ENCODE data around the gene MGLL.

Gene MGLL

DNA sequence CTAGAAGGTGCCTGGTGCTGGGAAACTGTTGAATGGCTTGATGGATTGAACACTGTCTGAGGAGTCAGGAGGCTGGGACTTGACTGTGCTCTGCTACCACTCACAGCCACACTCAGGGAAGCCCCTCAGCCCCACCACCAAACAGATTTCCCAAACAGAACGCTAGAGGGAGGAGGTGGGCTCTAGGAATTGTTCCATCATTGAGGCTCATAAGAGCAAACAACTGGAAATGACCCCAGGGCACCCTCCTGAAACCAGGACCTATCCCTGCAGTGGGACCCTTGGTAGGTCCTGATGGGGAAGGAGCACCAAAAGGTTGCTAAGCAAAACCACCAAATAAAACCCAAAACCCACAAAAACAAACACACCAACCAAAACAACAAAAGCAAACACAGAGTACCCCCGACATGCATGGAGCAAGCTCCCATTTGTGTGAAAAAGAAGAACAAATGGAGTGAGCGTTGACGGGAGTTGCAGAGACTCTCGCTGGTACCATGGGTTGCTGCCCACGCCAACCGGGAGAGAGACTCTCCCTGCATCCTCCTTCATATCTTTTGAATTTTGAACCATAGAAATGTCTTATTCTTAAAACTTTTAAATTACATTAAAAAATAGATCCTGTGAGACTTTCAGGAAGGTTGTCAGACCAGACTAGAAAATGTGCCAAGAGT lies 103.9 kb downstream of the MGLL start:
- Histone ChIP-seq H3K9me3 (ENCODE audit: insufficient read depth, low read length, severe bottlenecking) (no peaks in the 10 kb centered on the region), H2AFZ (ENCODE audit: low read depth, low read length) (no peak overlapping the region), H3K4me1 (ENCODE audit: insufficient read depth, low read length) (no peaks in the 10 kb centered on the region), H3K9ac (ENCODE audit: low read depth, low read length) (no peak overlapping the region), H3K36me3 (ENCODE audit: insufficient read depth, low read length) (no peaks in the 10 kb centered on the region), H3K4me2 (ENCODE audit: insufficient read depth, low read length) (no peak overlapping the region), H3K27me3 (ENCODE audit: insufficient read depth, low read length, poor library complexity) (peaks cover 4% of the 10 kb centered on the region), H3K4me3 (ENCODE audit: low read depth in 1 of 2, low read length in 2 of 2) (no peak overlapping the region), H3K27ac (ENCODE audit: low read length) (no peak overlapping the region), H3K79me2 (ENCODE audit: insufficient read depth, low read length) (no peaks in the 10 kb centered on the region), H4K20me1 (ENCODE audit: insufficient read depth, low read length) (no peaks in the 10 kb centered on the region)
- TF ChIP-seq, protein P1, sequence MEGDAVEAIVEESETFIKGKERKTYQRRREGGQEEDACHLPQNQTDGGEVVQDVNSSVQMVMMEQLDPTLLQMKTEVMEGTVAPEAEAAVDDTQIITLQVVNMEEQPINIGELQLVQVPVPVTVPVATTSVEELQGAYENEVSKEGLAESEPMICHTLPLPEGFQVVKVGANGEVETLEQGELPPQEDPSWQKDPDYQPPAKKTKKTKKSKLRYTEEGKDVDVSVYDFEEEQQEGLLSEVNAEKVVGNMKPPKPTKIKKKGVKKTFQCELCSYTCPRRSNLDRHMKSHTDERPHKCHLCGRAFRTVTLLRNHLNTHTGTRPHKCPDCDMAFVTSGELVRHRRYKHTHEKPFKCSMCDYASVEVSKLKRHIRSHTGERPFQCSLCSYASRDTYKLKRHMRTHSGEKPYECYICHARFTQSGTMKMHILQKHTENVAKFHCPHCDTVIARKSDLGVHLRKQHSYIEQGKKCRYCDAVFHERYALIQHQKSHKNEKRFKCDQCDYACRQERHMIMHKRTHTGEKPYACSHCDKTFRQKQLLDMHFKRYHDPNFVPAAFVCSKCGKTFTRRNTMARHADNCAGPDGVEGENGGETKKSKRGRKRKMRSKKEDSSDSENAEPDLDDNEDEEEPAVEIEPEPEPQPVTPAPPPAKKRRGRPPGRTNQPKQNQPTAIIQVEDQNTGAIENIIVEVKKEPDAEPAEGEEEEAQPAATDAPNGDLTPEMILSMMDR (IDR thresholded peaks at IDR 0.05; ENCODE audit: borderline replicate concordance, extremely low read depth, low read length, poor library complexity, severe bottlenecking): no peak
- no peak for TF ChIP-seq EZH2 (IDR thresholded peaks at IDR 0.05; ENCODE audit: borderline replicate concordance, low read depth, low read length, severe bottlenecking)
- DNase-seq (no peak), ATAC-seq (ENCODE audit: insufficient read depth, low read depth) (no peak)

DNA sequence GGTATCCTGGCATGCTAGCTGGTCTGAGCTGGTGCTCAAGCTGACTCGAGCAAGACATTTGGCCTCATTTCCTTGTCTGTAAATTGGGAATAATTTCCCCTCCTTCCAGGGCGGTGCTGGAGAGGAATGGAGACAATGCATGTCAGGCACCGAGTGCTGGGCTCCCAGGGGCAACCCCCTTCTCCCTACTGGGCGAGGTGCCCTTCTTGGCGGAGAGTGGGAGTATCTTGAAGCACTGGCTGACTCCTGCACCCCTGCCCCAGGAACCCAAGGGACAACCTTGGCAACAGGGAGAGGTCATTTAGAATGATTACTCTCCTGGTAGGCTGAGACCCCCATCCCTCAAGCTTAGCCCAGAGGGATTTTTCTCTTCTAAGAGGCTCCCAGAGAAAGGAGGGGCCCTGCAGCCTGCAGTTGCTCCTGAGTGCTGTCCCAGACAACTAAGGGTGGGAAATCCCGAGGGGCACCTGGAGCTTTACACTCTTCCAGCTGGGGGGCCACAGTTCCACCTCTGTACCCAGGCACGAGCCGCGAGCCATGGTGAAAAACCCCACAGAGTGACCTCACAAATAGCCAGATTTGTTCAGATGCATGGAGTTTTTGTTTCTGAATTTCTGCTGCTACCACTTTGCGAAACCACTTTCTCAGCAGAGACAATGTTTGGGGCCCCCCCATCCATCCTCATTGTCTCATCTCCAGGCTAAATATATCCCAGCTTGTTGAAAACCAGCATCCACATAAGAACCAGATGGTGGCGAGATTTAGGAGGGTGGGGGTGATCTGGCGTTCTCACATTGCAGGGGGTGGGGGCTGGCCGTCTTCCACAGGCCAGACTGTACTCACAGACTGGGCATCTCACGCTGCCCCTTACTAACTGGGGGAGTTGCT lies 104.7 kb downstream of the MGLL start:
- no peak overlapping the region for H2AFZ ChIP-seq (ENCODE audit: low read depth, low read length)

DNA sequence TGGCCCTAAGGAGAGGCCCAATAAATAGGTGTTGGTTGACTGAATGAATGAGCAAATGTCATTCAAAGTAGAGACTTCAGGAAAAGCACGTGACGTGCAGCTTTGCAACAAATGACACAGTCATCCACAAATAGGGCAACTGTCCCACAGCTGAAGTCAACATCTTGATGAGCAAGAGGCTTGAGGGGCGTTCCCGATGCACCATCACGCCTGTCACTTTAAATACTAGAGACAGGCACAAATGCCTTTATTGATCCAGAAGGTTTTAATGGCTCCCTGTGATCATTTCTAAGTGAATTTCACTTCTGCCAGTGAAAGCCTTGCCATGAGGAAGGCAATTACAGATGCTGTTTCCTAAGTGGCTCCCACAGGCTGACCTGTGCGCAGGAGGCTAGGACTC lies 105.9 kb downstream of the MGLL start:
- H3K9ac ChIP-seq (ENCODE audit: low read depth, low read length): no peak overlapping the region
- H3K4me2 ChIP-seq (ENCODE audit: insufficient read depth, low read length): no peak overlapping the region
- H2AFZ ChIP-seq (ENCODE audit: low read depth, low read length): no peak overlapping the region
- DNase-seq: no peak
- H3K27me3 ChIP-seq (ENCODE audit: insufficient read depth, low read length, poor library complexity): peaks cover 4% of the 10 kb centered on the region
- no peaks in the 10 kb centered on the region for H3K9me3 ChIP-seq (ENCODE audit: insufficient read depth, low read length, severe bottlenecking)
- H3K4me3 ChIP-seq (ENCODE audit: low read depth in 1 of 2, low read length in 2 of 2): no peak overlapping the region
- H3K27ac ChIP-seq (ENCODE audit: low read length): no peak overlapping the region
- no peaks in the 10 kb centered on the region for H4K20me1 ChIP-seq (ENCODE audit: insufficient read depth, low read length)
- no peaks in the 10 kb centered on the region for H3K36me3 ChIP-seq (ENCODE audit: insufficient read depth, low read length)
- no peak for ATAC-seq (ENCODE audit: insufficient read depth, low read depth)
- no peaks in the 10 kb centered on the region for H3K4me1 ChIP-seq (ENCODE audit: insufficient read depth, low read length)
- H3K79me2 ChIP-seq (ENCODE audit: insufficient read depth, low read length): no peaks in the 10 kb centered on the region
- TF ChIP-seq, protein P1 (IDR thresholded peaks at IDR 0.05; ENCODE audit: borderline replicate concordance, extremely low read depth, low read length, poor library complexity, severe bottlenecking): no peak
- TF ChIP-seq EZH2 (IDR thresholded peaks at IDR 0.05; ENCODE audit: borderline replicate concordance, low read depth, low read length, severe bottlenecking): no peak

More for the DNA sequence above, 104.7 kb downstream of the MGLL start:
- no peak for ATAC-seq (ENCODE audit: insufficient read depth, low read depth)
- no peak overlapping the region for H3K9ac ChIP-seq (ENCODE audit: low read depth, low read length)
- no peak for DNase-seq
- no peaks in the 10 kb centered on the region for H3K4me1 ChIP-seq (ENCODE audit: insufficient read depth, low read length)
- H3K27me3 ChIP-seq (ENCODE audit: insufficient read depth, low read length, poor library complexity): peaks cover 4% of the 10 kb centered on the region
- no peak overlapping the region for H3K4me2 ChIP-seq (ENCODE audit: insufficient read depth, low read length)
- no peaks in the 10 kb centered on the region for H3K79me2 ChIP-seq (ENCODE audit: insufficient read depth, low read length)
- no peak for TF ChIP-seq EZH2 (IDR thresholded peaks at IDR 0.05; ENCODE audit: borderline replicate concordance, low read depth, low read length, severe bottlenecking)
- TF ChIP-seq, protein P1 (IDR thresholded peaks at IDR 0.05; ENCODE audit: borderline replicate concordance, extremely low read depth, low read length, poor library complexity, severe bottlenecking): no peak
- H3K27ac ChIP-seq (ENCODE audit: low read length): no peak overlapping the region
- H3K9me3 ChIP-seq (ENCODE audit: insufficient read depth, low read length, severe bottlenecking): no peaks in the 10 kb centered on the region
- H3K36me3 ChIP-seq (ENCODE audit: insufficient read depth, low read length): no peaks in the 10 kb centered on the region
- H4K20me1 ChIP-seq (ENCODE audit: insufficient read depth, low read length): no peaks in the 10 kb centered on the region
- H3K4me3 ChIP-seq (ENCODE audit: low read depth in 1 of 2, low read length in 2 of 2): no peak overlapping the region
